CD4-positive, alpha-beta T cell (primary cell): ENCODE results near the gene CCDC194. TPM values are rescaled to one million over a fixed set of nuclear protein-coding genes. Genes with fewer than 3 reads are reported as not detected.

Experiments used
- ATAC-seq: fragments of 200-7000 bp; cut with Tn5 transposase; one replicate; pipeline ENCODE4 v1.10.0; 2022; ENCODE audit warnings: mild to moderate bottlenecking; ENCODE audit not compliant: poor library complexity
- CTCF ChIA-PET: fragments of 350-600 bp; sonication (Branson Sonifier 250); formaldehyde crosslinking; loops from one replicate; lab custom pipeline; 2021; ENCODE audit warnings: antibody characterized with exemption, inconsistent platforms; lab: Charles Lee
- POLR2A ChIA-PET: fragments of 350-600 bp; sonication (Branson Sonifier 250); formaldehyde crosslinking; loops from one replicate; lab custom pipeline; 2021; ENCODE audit warnings: antibody characterized with exemption, inconsistent platforms; lab: Charles Lee
- DNase-seq, 14 experiments: peaks; one replicate each; pipeline ENCODE4 v3.0.0-alpha.2; 2013 to 2020; ENCODE audit warnings: mixed read lengths in 2 of 14
- H3K27ac ChIP-seq, 2 donors: one replicate each; pipeline versions ENCODE4 v1.5.1 to v1.7.0; 2013; ENCODE audit warnings: low read length in 2 of 2, low read depth in 1 of 2, mild to moderate bottlenecking in 1 of 2
- H3K27me3 ChIP-seq, 2 experiments: 1 replicate in 1 of 2; 2 replicates in 1 of 2; pipeline versions ENCODE4 v1.6.1 to v1.7.0; 2013; ENCODE audit warnings: low read length in 2 of 2, control low read depth in 1 of 2, mild to moderate bottlenecking in 1 of 2, moderate library complexity in 1 of 2; ENCODE audit not compliant: insufficient read depth in 2 of 2, control insufficient read depth in 1 of 2
- H3K36me3 ChIP-seq: one replicate; pipeline ENCODE4 v1.6.1; 2013; ENCODE audit warnings: low read length, control low read depth; ENCODE audit not compliant: insufficient read depth
- H3K4me1 ChIP-seq: one replicate; pipeline ENCODE4 v1.6.1; 2013; ENCODE audit warnings: low read length, control low read depth; ENCODE audit not compliant: insufficient read depth
- H3K4me3 ChIP-seq: one replicate; pipeline ENCODE4 v1.5.1; 2013; ENCODE audit warnings: mild to moderate bottlenecking, low read length, moderate library complexity
- H3K9me3 ChIP-seq, 2 experiments: 1 replicate in 1 of 2; 2 replicates in 1 of 2; pipeline versions ENCODE4 v1.6.1 to v1.7.0; 2013; ENCODE audit warnings: low read length in 2 of 2, mild to moderate bottlenecking in 2 of 2, control low read depth in 1 of 2, moderate library complexity in 1 of 2; ENCODE audit not compliant: control insufficient read depth in 1 of 2, insufficient read depth in 1 of 2
- H3K27ac Mint-ChIP-seq: one replicate; pipeline ENCODE4 v1.8.0; 2020; ENCODE audit warnings: mixed read lengths
- H3K27me3 Mint-ChIP-seq: one replicate; pipeline ENCODE4 v1.8.0; 2021; ENCODE audit warnings: mixed read lengths
- H3K36me3 Mint-ChIP-seq: one replicate; pipeline ENCODE4 v1.8.0; 2021; ENCODE audit warnings: low read depth, mixed read lengths
- H3K4me1 Mint-ChIP-seq: one replicate; pipeline ENCODE4 v1.8.0; 2021; ENCODE audit warnings: low read depth, mixed read lengths
- H3K4me3 Mint-ChIP-seq: one replicate; pipeline ENCODE4 v1.8.0; 2020; ENCODE audit warnings: mild to moderate bottlenecking, mixed read lengths
- H3K9me3 Mint-ChIP-seq: one replicate; pipeline ENCODE4 v1.8.0; 2020; ENCODE audit warnings: mixed read lengths
- intact Hi-C, 2 experiments: fragments of 100-400 bp; cut with DNase I in 1 of 2; cut with micrococcal nuclease in 1 of 2; formaldehyde crosslinking; loops; one replicate each; pipeline versions ENCODE4 v1.15.1 to v1.9.0; 2023 to 2025; cut with DNase I, micrococcal nuclease
- total RNA-seq, 174 experiments: library from RNA in 2 of 174; stranded (reverse) in 2 of 174; gene quantifications; one replicate each; pipeline ENCODE4 v1.2.3 and lab custom pipeline; 2021 to 2026
- TF ChIP-seq, protein P1 (sequence below): fragments of 200-600 bp; IDR thresholded peaks from one replicate; pipeline ENCODE4 v1.8.0; 2022; ENCODE audit warnings: antibody characterized with exemption, mild to moderate bottlenecking

CCDC194 gene
- total RNA-seq, 2 experiments from 2014 or later = not detected

DNA sequence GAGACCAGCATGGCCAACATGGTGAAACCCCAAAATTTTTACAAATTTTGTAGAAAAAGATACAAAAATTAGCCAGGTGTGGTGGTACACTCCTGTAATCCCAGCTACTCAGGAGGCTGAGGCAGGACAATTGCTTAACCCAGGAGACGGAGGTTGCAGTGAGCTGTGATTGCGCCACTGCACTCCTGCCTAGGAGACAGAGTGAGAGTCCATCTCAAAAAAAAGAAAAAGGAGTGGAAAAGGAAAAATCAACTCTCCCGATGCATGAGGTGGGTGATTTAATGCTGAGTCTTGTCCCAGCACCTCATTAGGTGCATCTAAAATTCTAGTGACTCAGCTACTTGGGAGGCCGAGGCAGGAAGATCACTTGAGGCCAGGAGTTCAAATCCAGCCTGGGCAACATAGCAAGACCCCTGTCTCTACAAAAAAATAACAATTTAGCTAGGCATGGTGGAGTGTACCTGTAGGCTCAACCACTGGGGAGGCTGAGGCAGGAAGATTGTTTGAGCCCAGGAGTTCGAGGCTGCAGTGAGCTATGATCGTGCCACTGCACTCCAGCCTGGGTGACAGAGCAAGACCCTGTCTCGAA, 36.8 kb downstream of the CCDC194 start:
- Histone ChIP-seq H3K9me3 (no peaks in the 10 kb centered on the region), H3K4me3 (no peak overlapping the region), H3K36me3 (no peaks in the 10 kb centered on the region), H3K27ac (no peak overlapping the region), H3K27me3 (no peaks in the 10 kb centered on the region), H3K4me1 (no peaks in the 10 kb centered on the region)
- H3K36me3 Mint-ChIP-seq = no peaks in the 10 kb centered on the region
- H3K27me3 Mint-ChIP-seq = peaks cover 12% of the 10 kb centered on the region
- ChIA-PET CTCF (no interaction called here), POLR2A (no interaction called here)
- H3K27ac Mint-ChIP-seq = no peak overlapping the region
- H3K4me1 Mint-ChIP-seq = no peaks in the 10 kb centered on the region
- no peak for ATAC-seq
- H3K4me3 Mint-ChIP-seq = no peak overlapping the region
- DNase-seq = no peak
- H3K9me3 Mint-ChIP-seq = no peaks in the 10 kb centered on the region
- intact Hi-C loops = no loop called here
- TF ChIP-seq, protein P1, sequence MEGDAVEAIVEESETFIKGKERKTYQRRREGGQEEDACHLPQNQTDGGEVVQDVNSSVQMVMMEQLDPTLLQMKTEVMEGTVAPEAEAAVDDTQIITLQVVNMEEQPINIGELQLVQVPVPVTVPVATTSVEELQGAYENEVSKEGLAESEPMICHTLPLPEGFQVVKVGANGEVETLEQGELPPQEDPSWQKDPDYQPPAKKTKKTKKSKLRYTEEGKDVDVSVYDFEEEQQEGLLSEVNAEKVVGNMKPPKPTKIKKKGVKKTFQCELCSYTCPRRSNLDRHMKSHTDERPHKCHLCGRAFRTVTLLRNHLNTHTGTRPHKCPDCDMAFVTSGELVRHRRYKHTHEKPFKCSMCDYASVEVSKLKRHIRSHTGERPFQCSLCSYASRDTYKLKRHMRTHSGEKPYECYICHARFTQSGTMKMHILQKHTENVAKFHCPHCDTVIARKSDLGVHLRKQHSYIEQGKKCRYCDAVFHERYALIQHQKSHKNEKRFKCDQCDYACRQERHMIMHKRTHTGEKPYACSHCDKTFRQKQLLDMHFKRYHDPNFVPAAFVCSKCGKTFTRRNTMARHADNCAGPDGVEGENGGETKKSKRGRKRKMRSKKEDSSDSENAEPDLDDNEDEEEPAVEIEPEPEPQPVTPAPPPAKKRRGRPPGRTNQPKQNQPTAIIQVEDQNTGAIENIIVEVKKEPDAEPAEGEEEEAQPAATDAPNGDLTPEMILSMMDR = no peak

GRCh38 chr19:17353386-17353785, 40.6 kb downstream of the CCDC194 start:
- Mint-ChIP-seq H3K4me3 (no peak overlapping the region), H3K27me3 (peaks cover 47% of the 10 kb centered on the region), H3K27ac (no peak overlapping the region), H3K4me1 (no peaks in the 10 kb centered on the region), H3K36me3 (no peaks in the 10 kb centered on the region), H3K9me3 (no peaks in the 10 kb centered on the region)
- ChIA-PET CTCF (no interaction called here), POLR2A (interaction anchor here (0.6 kb wide), 1 partner anchor 136 kb away, joined by 3 read pairs; no protein-coding TSS in a partner anchor)
- H3K4me3 ChIP-seq = no peak overlapping the region
- peaks cover 2 to 5% of the 10 kb centered on the region in 2 experiments for H3K27me3 ChIP-seq
- peaks cover 7% of the 10 kb centered on the region for H3K4me1 ChIP-seq
- TF ChIP-seq, protein P1 = no peak
- intact Hi-C loops = no loop called here
- H3K36me3 ChIP-seq = no peaks in the 10 kb centered on the region
- no peaks in the 10 kb centered on the region for H3K9me3 ChIP-seq
- no peak for ATAC-seq
- DNase-seq = no peak
- no peak overlapping the region for H3K27ac ChIP-seq

- H3K4me1 Mint-ChIP-seq = no peaks in the 10 kb centered on the region
- TF ChIP-seq, protein P1 = no peak
- Histone ChIP-seq H3K4me1 (peaks cover 7% of the 10 kb centered on the region), H3K27me3 (peaks cover 2 to 11% of the 10 kb centered on the region in 2 experiments), H3K9me3 (no peaks in the 10 kb centered on the region), H3K4me3 (no peak overlapping the region), H3K27ac (no peak overlapping the region), H3K36me3 (no peaks in the 10 kb centered on the region)
- H3K4me3 Mint-ChIP-seq = no peak overlapping the region
- ATAC-seq = no peak
- H3K27ac Mint-ChIP-seq = no peak overlapping the region
- intact Hi-C loops = no loop called here
- H3K27me3 Mint-ChIP-seq = peaks cover 53% of the 10 kb centered on the region
- DNase-seq = no peak
- H3K36me3 Mint-ChIP-seq = no peaks in the 10 kb centered on the region
- CTCF ChIA-PET = no interaction called here
- no peaks in the 10 kb centered on the region for H3K9me3 Mint-ChIP-seq
- POLR2A ChIA-PET = interaction anchor here (0.6 kb wide), 1 partner anchor 137 kb away, joined by 3 read pairs; no protein-coding TSS in a partner anchor
These were observed 41.3 kb downstream of the CCDC194 start for GRCh38 chr19:17352608-17353280.
